ENCODE data around the gene OXNAD1.

The OXNAD1 gene

GRCh38 chr3:16300307-16300706 is 35.3 kb downstream of the OXNAD1 start:
- no peak for TF ChIP-seq CTCF (IDR thresholded peaks at IDR 0.05; ENCODE audit: low read depth, low read length, missing control alignments)
- H3K4me3 ChIP-seq (replicated peaks; ENCODE audit: low read depth, low read length) = no peak overlapping the region
- no peak for DNase-seq (ENCODE audit: extremely low read depth, low read depth)

DNA sequence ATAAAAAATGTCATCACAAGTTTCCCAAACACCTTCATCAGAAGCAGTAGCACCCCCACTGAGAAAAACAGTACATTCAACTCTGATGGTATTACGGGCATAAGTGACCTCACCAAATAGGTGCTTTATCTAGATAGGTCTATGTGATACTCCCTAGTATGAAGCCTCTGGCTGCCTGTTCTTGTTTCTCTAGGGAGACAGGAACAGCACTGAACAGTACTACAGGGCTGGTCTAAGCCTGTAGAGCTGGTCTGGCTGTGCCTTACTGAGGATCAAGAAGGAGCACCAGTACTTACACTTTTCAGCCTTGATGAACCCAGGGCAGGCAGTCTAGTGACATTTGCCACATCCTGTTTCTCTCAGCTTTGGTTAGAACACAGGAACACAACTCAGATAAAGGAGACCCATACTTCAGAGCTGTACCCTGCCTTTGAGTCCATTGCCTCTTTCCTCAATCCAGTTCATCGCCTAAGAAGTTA is 35.9 kb downstream of the OXNAD1 start:
- H3K4me3 ChIP-seq (replicated peaks; ENCODE audit: low read depth, low read length) = no peak overlapping the region
- no peak for DNase-seq (ENCODE audit: extremely low read depth, low read depth)
- no peak for TF ChIP-seq CTCF (IDR thresholded peaks at IDR 0.05; ENCODE audit: low read depth, low read length, missing control alignments)

DNA sequence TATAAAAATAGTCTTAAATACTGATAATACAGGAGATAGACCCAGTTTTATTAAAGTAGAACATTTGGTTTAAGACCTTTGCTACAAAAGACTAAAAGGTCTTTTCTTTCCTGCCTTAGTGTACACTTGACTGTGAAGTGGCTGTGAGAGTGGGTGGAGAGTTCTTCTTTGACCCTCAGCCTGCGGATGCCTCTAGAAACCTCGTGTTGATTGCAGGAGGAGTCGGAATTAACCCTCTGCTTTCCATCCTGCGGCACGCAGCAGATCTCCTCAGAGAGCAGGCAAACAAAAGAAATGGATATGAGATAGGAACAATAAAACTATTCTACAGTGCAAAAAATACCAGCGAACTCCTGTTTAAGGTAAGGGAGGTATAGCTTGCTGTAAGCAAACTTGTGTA is 36.5 kb downstream of the OXNAD1 start:
- DNase-seq (ENCODE audit: extremely low read depth, low read depth) = no peak
- no peak overlapping the region for H3K4me3 ChIP-seq (replicated peaks; ENCODE audit: low read depth, low read length)
- no peak for TF ChIP-seq CTCF (IDR thresholded peaks at IDR 0.05; ENCODE audit: low read depth, low read length, missing control alignments)

GRCh38 chr3:16302082-16302631 is 37.1 kb downstream of the OXNAD1 start:
- no peak overlapping the region for H3K4me3 ChIP-seq (replicated peaks; ENCODE audit: low read depth, low read length)
- DNase-seq (ENCODE audit: extremely low read depth, low read depth) = no peak
- no peak for TF ChIP-seq CTCF (IDR thresholded peaks at IDR 0.05; ENCODE audit: low read depth, low read length, missing control alignments)

DNA sequence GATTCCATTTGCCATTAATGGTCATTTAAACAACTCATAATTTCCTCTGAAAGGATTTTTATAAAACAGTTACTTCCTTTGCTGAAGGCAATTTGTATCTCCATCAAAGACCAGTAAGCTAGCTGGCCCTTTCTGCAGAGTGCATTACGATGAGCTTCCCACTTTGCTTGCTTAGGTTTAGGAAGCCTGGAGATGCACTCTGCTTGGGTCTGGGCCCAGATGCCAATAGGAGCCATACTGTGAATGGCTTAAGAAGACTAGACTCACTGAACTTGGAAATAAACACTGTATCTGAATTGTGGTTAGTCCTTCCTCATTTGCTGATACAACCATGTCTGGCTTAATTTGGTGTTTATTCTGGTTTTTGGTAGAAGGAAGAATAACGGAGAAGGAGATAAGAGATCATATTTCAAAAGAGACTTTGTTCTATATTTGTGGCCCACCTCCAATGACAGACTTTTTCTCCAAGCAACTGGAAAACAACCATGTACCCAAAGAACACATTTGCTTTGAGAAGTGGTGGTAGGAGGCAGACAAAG is 38.1 kb downstream of the OXNAD1 start:
- no peak for DNase-seq (ENCODE audit: extremely low read depth, low read depth)

GRCh38 chr3:16304061-16305010 is 39.3 kb downstream of the OXNAD1 start:
- DNase-seq (ENCODE audit: extremely low read depth, low read depth) = no peak
- no peak overlapping the region for H3K4me3 ChIP-seq (replicated peaks; ENCODE audit: low read depth, low read length)
- no peak for TF ChIP-seq CTCF (IDR thresholded peaks at IDR 0.05; ENCODE audit: low read depth, low read length, missing control alignments)

More for the DNA sequence above, 38.1 kb downstream of the OXNAD1 start:
- H3K4me3 ChIP-seq (replicated peaks; ENCODE audit: low read depth, low read length) = no peak overlapping the region
- TF ChIP-seq CTCF (IDR thresholded peaks at IDR 0.05; ENCODE audit: low read depth, low read length, missing control alignments) = no peak
